ENCODE results near the gene TMEM109.

GRCh38 chr11:60955571-60955970 lies 41.6 kb downstream of the TMEM109 start:
- no peak for TF ChIP-seq POLR2A (IDR thresholded peaks at IDR 0.05)
- TF ChIP-seq CTCF (IDR thresholded peaks at IDR 0.05): no peak
